ENCODE data around the gene CCDC24. TPM values are rescaled to one million over a fixed set of nuclear protein-coding genes. Genes with fewer than 3 reads are reported as not detected.

Gene CCDC24
- total and polyA plus RNA-seq, 4 donors, result 0.92 to 4.2 (median 2.3) TPM

- no peaks in the 10 kb centered on the region for H3K9me3 ChIP-seq (ENCODE audit: control insufficient read depth in 4 of 4, low read length in 3 of 4)
- no peak overlapping the region for H3K27ac ChIP-seq (ENCODE audit: low read depth in 1 of 2, low read length in 2 of 2)
- no peak overlapping the region for H3K9ac ChIP-seq (ENCODE audit: low read depth in 1 of 2, low read length in 2 of 2)
- no peaks in the 10 kb centered on the region for H3K27me3 ChIP-seq (ENCODE audit: control insufficient read depth in 4 of 4, insufficient read depth in 4 of 4, low read length in 3 of 4)
- DNase-seq (ENCODE audit: low spot score), result no peak
- WGBS, result 92% methylated on average over 14 of the region's 14 CpGs
- no peaks in the 10 kb centered on the region for H3K36me3 ChIP-seq (ENCODE audit: control insufficient read depth in 4 of 4, insufficient read depth in 3 of 4, low read depth in 1 of 4, low read length in 3 of 4)
- TF ChIP-seq RXRA (IDR thresholded peaks at IDR 0.05), result no peak
- no peak for TF ChIP-seq EGR1 (IDR thresholded peaks at IDR 0.05; ENCODE audit: low read depth in 2 of 2)
- TF ChIP-seq, protein P1, sequence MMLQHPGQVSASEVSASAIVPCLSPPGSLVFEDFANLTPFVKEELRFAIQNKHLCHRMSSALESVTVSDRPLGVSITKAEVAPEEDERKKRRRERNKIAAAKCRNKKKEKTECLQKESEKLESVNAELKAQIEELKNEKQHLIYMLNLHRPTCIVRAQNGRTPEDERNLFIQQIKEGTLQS (IDR thresholded peaks at IDR 0.05), result no peak
- TF ChIP-seq HNF4A (conservative IDR thresholded peaks at IDR 0.05), result no peak
- no peak for TF ChIP-seq FOXA2 (IDR thresholded peaks at IDR 0.05)
- TF ChIP-seq, protein P2, sequence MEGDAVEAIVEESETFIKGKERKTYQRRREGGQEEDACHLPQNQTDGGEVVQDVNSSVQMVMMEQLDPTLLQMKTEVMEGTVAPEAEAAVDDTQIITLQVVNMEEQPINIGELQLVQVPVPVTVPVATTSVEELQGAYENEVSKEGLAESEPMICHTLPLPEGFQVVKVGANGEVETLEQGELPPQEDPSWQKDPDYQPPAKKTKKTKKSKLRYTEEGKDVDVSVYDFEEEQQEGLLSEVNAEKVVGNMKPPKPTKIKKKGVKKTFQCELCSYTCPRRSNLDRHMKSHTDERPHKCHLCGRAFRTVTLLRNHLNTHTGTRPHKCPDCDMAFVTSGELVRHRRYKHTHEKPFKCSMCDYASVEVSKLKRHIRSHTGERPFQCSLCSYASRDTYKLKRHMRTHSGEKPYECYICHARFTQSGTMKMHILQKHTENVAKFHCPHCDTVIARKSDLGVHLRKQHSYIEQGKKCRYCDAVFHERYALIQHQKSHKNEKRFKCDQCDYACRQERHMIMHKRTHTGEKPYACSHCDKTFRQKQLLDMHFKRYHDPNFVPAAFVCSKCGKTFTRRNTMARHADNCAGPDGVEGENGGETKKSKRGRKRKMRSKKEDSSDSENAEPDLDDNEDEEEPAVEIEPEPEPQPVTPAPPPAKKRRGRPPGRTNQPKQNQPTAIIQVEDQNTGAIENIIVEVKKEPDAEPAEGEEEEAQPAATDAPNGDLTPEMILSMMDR (IDR thresholded peaks at IDR 0.05; ENCODE audit: low read depth, low read length, missing input control), result no peak
- TF ChIP-seq ZBTB33 (IDR thresholded peaks at IDR 0.05), result no peak
- no peak for TF ChIP-seq TAF1 (conservative IDR thresholded peaks at IDR 0.05)
- TF ChIP-seq, protein P3, sequence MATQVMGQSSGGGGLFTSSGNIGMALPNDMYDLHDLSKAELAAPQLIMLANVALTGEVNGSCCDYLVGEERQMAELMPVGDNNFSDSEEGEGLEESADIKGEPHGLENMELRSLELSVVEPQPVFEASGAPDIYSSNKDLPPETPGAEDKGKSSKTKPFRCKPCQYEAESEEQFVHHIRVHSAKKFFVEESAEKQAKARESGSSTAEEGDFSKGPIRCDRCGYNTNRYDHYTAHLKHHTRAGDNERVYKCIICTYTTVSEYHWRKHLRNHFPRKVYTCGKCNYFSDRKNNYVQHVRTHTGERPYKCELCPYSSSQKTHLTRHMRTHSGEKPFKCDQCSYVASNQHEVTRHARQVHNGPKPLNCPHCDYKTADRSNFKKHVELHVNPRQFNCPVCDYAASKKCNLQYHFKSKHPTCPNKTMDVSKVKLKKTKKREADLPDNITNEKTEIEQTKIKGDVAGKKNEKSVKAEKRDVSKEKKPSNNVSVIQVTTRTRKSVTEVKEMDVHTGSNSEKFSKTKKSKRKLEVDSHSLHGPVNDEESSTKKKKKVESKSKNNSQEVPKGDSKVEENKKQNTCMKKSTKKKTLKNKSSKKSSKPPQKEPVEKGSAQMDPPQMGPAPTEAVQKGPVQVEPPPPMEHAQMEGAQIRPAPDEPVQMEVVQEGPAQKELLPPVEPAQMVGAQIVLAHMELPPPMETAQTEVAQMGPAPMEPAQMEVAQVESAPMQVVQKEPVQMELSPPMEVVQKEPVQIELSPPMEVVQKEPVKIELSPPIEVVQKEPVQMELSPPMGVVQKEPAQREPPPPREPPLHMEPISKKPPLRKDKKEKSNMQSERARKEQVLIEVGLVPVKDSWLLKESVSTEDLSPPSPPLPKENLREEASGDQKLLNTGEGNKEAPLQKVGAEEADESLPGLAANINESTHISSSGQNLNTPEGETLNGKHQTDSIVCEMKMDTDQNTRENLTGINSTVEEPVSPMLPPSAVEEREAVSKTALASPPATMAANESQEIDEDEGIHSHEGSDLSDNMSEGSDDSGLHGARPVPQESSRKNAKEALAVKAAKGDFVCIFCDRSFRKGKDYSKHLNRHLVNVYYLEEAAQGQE (IDR thresholded peaks at IDR 0.05), result no peak
- H3K4me1 ChIP-seq (ENCODE audit: control insufficient read depth in 4 of 4, insufficient read depth in 4 of 4, low read length in 3 of 4), result peaks cover 0 to under 1% (median 0%) of the 10 kb centered on the region in 4 donors
- no peak overlapping the region for H3K4me3 ChIP-seq (ENCODE audit: low read depth in 1 of 3, low read length in 3 of 3)
Observed at GRCh38 chr1:44024031-44024902, 32.9 kb downstream of the CCDC24 start.

GRCh38 chr1:44024903-44025525 is 33.6 kb downstream of the CCDC24 start:
- H3K27ac ChIP-seq (ENCODE audit: low read depth in 1 of 2, low read length in 2 of 2), result no peak overlapping the region
- TF ChIP-seq EGR1 (IDR thresholded peaks at IDR 0.05; ENCODE audit: low read depth in 2 of 2) (no peak), HNF4G (IDR thresholded peaks at IDR 0.05) (no peak), FOXA2 (IDR thresholded peaks at IDR 0.05) (no peak), ZBTB33 (IDR thresholded peaks at IDR 0.05) (no peak), NR2F2 (IDR thresholded peaks at IDR 0.05) (no peak), YY1 (IDR thresholded peaks at IDR 0.05) (no peak), RXRA (IDR thresholded peaks at IDR 0.05) (no peak), TAF1 (conservative IDR thresholded peaks at IDR 0.05) (no peak), FOXA1 (IDR thresholded peaks at IDR 0.05) (no peak), GABPA (IDR thresholded peaks at IDR 0.05 in 1 of 2, conservative IDR thresholded peaks at IDR 0.05 in 1 of 2) (no peak)
- TF ChIP-seq, protein P2 (IDR thresholded peaks at IDR 0.05; ENCODE audit: low read depth, low read length, missing input control), result no peak
- TF ChIP-seq, protein P1 (IDR thresholded peaks at IDR 0.05), result no peak

More at GRCh38 chr1:44024903-44025525, 33.6 kb downstream of the CCDC24 start:
- Histone ChIP-seq H3K36me3 (ENCODE audit: control insufficient read depth in 4 of 4, insufficient read depth in 3 of 4, low read depth in 1 of 4, low read length in 3 of 4) (no peaks in the 10 kb centered on the region), H3K4me1 (ENCODE audit: control insufficient read depth in 4 of 4, insufficient read depth in 4 of 4, low read length in 3 of 4) (peaks cover 0 to 7% (median 4%) of the 10 kb centered on the region in 4 donors), H3K9me3 (ENCODE audit: control insufficient read depth in 4 of 4, low read length in 3 of 4) (no peaks in the 10 kb centered on the region), H3K9ac (ENCODE audit: low read depth in 1 of 2, low read length in 2 of 2) (no peak overlapping the region), H3K4me3 (ENCODE audit: low read depth in 1 of 3, low read length in 3 of 3) (no peak overlapping the region), H3K27me3 (ENCODE audit: control insufficient read depth in 4 of 4, insufficient read depth in 4 of 4, low read length in 3 of 4) (no peaks in the 10 kb centered on the region)
- 89% methylated on average over 13 of the region's 13 CpGs for WGBS
- no peak for DNase-seq (ENCODE audit: low spot score)
